Measurements from ENCODE around the gene SC5D.

The SC5D gene

DNA sequence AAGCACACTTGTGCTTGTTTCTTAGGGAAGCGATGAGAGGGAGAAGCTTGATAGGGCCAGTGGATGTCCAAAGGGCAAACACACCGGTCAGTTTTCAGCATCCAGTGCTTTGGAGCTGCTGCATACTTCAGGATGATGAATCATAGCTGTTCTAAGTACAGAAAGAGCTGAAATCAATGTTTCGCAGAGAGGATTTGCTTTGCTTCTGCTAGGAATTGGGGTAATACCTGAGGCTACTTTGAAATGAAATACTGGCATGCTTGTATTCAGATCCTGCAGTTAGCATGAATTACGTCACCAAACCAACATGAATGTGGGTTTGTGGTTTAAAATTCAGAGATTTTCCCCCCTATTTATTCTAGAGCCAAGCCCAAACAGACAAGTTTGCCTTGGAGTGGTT is 41.7 kb upstream of the SC5D start:
- DNase-seq (ENCODE audit: low spot score): no peak
- TF ChIP-seq, protein P1, sequence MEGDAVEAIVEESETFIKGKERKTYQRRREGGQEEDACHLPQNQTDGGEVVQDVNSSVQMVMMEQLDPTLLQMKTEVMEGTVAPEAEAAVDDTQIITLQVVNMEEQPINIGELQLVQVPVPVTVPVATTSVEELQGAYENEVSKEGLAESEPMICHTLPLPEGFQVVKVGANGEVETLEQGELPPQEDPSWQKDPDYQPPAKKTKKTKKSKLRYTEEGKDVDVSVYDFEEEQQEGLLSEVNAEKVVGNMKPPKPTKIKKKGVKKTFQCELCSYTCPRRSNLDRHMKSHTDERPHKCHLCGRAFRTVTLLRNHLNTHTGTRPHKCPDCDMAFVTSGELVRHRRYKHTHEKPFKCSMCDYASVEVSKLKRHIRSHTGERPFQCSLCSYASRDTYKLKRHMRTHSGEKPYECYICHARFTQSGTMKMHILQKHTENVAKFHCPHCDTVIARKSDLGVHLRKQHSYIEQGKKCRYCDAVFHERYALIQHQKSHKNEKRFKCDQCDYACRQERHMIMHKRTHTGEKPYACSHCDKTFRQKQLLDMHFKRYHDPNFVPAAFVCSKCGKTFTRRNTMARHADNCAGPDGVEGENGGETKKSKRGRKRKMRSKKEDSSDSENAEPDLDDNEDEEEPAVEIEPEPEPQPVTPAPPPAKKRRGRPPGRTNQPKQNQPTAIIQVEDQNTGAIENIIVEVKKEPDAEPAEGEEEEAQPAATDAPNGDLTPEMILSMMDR (IDR thresholded peaks at IDR 0.05; ENCODE audit: extremely low read depth, insufficient read depth, missing control alignments): no peak
- in situ Hi-C loops (cut with MboI; ENCODE audit: low pct_unique_long_range_greater_than_20kb, low sequenced_read_pairs, unreplicated experiment): no loop called here

DNA sequence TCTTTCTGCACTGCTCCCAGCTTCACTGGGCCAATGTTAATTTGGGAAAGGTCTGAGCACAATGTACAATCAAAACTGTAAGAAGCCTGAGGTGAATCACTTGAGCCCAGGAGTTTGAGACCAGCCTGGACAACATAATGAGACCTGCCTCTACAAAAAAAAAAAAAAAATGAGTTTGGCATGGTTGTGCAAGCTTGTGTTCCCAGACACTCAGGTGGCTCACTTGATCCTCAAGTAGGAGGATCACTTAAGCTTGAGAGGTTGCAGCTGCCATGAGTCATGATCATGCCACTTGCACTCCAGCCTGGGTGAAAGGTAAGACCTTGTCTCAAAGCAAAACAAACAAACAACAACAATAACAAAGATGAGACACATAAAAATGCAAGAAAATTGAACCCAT is 38.6 kb upstream of the SC5D start:
- DNase-seq (ENCODE audit: low spot score): no peak
- TF ChIP-seq, protein P1 (IDR thresholded peaks at IDR 0.05; ENCODE audit: extremely low read depth, insufficient read depth, missing control alignments): no peak
- in situ Hi-C loops (cut with MboI; ENCODE audit: low pct_unique_long_range_greater_than_20kb, low sequenced_read_pairs, unreplicated experiment): no loop called here

DNA sequence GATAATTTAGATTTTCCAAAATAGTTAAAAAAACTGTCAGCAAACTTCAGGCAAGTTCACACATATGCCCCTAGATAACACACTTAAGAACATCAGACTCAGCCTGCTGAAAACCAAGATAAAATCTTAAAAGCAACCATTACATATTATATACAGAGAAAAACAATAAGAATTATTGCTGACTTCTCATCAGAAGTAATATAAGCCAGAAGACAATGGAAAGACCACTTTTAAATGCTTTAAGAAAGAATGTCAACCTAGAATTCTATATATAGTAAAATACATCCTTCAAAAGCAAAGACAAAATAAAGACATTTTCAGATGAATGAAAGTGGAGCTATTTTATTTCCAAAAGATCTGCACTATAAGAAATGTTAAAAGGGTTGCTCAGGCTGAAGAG is 37.8 kb upstream of the SC5D start:
- DNase-seq (ENCODE audit: low spot score): no peak
- TF ChIP-seq, protein P1 (IDR thresholded peaks at IDR 0.05; ENCODE audit: extremely low read depth, insufficient read depth, missing control alignments): no peak
- in situ Hi-C loops (cut with MboI; ENCODE audit: low pct_unique_long_range_greater_than_20kb, low sequenced_read_pairs, unreplicated experiment): no loop called here

DNA sequence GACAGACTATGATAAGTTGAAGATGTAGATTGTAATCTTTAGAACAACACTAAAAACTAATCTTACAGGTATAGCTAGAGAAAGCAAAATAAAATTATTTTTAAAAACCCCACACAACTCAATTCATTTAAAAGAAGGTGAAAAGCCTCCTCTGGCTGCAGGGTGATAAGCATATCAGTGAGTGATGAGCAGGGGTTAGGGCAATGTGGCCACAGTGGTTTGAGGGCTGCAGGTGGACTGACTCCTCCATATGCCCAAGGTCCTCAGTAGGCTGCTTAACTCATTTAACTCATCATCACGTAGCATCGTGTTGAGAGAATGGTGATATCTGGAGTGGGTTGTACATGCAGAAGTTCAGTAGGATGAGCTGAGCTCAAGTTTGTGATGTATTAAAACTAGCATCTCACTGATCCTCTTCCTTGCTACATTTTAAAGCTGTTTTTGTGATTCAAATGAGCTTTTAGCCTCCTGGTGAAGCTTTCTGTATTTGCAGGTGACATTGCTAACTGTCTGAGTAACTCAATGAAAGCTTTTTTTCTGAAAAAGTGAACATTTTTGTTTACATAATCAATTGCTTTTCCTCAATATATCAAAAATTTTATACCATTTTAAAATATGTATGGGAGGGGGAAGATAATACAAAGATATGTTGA is 37.0 kb upstream of the SC5D start:
- no peak for DNase-seq (ENCODE audit: low spot score)
- TF ChIP-seq, protein P1 (IDR thresholded peaks at IDR 0.05; ENCODE audit: extremely low read depth, insufficient read depth, missing control alignments): no peak
- in situ Hi-C loops (cut with MboI; ENCODE audit: low pct_unique_long_range_greater_than_20kb, low sequenced_read_pairs, unreplicated experiment): no loop called here

DNA sequence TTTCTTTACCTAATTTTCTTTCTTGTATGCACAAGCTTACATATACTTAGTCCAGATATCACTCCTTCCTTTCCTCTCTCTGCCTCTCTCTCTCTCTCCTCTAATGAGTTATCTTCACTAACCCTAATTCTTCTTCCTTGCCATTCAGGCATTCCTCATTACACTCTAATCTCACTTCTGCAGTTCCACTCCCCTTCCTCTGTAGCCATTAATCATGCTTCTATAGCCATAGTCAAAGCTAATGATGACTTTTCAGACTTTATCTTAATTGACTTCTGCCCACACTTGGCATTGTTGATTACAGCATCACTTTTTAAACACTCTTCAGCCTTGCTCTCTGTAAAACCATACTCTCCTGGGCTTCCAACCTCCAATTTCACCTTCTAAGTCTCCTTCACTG is 35.3 kb upstream of the SC5D start:
- in situ Hi-C loops (cut with MboI; ENCODE audit: low pct_unique_long_range_greater_than_20kb, low sequenced_read_pairs, unreplicated experiment): no loop called here
- no peak for DNase-seq (ENCODE audit: low spot score)
- TF ChIP-seq, protein P1 (IDR thresholded peaks at IDR 0.05; ENCODE audit: extremely low read depth, insufficient read depth, missing control alignments): no peak

DNA sequence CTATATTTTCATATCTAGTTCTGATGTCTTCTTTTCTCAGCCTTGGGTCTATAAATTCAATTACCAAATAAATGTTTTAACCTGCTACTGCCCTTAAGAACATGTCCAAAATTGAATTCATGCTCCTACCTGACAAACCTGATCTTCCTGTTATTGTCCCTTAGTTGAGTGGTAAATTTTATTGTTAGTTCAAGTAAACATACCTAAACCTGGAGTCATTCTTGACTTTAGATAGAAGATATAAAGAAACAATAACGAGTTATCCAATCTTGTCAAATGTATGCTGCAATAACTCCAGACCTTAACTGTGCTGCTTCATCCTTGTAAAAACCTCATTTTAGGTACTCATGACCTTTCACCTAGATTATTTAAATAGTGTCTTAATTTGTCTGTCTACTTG is 34.6 kb upstream of the SC5D start:
- TF ChIP-seq, protein P1 (IDR thresholded peaks at IDR 0.05; ENCODE audit: extremely low read depth, insufficient read depth, missing control alignments): no peak
- DNase-seq (ENCODE audit: low spot score): no peak
- in situ Hi-C loops (cut with MboI; ENCODE audit: low pct_unique_long_range_greater_than_20kb, low sequenced_read_pairs, unreplicated experiment): no loop called here

Data from GM13977 (cell line).